IgD-negative memory B cell (primary cell): ENCODE results near the gene MRPS7. TPM values are rescaled to one million over a fixed set of nuclear protein-coding genes. Genes with fewer than 3 reads are reported as not detected.
A peak's percentile ranks its signal among the peaks of the same experiment; 100 is the strongest.
"Not testable (repeated sequence)": the region's sequence is repeated elsewhere in the genome, so short reads cannot be mapped to it uniquely, and the experiment has no call there.

Experiments used
- H3K27ac Mint-ChIP-seq, 3 donors: one replicate each; pipeline ENCODE4 v1.8.0; 2020 to 2022; ENCODE audit warnings: mild to moderate bottlenecking in 3 of 3, mixed read lengths in 3 of 3, moderate library complexity in 1 of 3
- H3K27me3 Mint-ChIP-seq: one replicate; pipeline ENCODE4 v1.8.0; 2021; ENCODE audit warnings: mixed read lengths
- H3K36me3 Mint-ChIP-seq: one replicate; pipeline ENCODE4 v1.8.0; 2020; ENCODE audit warnings: mild to moderate bottlenecking, mixed read lengths
- H3K4me1 Mint-ChIP-seq, 3 donors: one replicate each; pipeline ENCODE4 v1.8.0; 2020 to 2022; ENCODE audit warnings: mixed read lengths in 3 of 3, mild to moderate bottlenecking in 1 of 3
- H3K4me3 Mint-ChIP-seq, 4 donors: one replicate each; pipeline ENCODE4 v1.8.0; 2020 to 2022; ENCODE audit warnings: mild to moderate bottlenecking in 4 of 4, mixed read lengths in 4 of 4, moderate library complexity in 3 of 4
- H3K9me3 Mint-ChIP-seq, 3 donors: one replicate each; pipeline ENCODE4 v1.8.0; 2020 to 2021; ENCODE audit warnings: mixed read lengths in 3 of 3, mild to moderate bottlenecking in 1 of 3
- polyA plus RNA-seq: library from polyadenylated mRNA; unstranded; fragments of 300-500 nt; fragmentation: Illumina TruSeq; gene quantifications from one replicate; pipeline ENCODE4 v1.2.3, GENCODE V29; 2021

Gene MRPS7
- polyA plus RNA-seq, 1 donor from 2014 or later, result 101 TPM

DNA sequence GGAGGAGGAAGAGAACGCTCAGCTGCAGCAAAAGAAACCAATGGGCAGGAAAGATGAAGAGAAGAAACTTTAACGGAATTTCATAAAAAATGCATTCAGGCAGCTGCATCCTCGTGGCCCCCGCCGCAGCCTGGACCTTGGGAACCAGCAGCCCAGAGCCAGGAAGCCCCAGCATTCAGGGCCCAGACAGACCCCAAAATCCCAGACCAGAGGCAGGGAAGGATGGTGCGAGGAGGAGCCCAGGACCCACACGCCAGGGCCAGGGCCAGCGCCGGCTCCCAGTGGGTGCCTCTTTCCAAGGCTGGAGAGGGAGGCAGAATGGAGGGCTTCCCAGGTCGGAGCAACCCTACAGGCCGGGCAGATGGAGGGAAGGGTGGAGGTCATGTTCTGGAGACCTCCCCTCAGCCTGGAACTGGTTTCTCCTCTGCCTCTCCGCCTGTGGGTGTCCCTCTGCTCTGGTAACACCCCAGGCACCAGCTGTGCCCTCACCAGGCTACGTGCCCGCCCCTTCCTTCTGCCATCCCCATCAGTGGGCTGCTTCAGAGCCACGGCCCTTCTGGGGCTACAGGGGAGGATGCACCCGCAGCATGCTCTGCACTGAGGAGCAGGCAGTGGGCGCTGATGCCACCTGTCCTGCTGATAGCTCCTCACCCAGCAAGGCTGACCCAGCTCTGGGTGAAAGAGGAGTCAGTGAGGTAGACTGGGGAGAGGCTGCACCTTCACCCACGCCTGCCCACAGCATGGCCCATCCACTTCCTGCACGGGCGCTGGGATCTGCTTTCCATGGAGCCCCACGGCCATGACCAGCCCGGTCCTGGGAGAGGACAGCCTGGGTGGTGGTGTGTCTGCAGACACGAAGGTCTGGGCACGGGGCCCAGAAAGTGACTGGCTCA lies 10.5 kb downstream of the MRPS7 start:
- peak overlapping the region; percentile 2 to 91 (median 86) for H3K27ac Mint-ChIP-seq
- no peaks in the 10 kb centered on the region for H3K27me3 Mint-ChIP-seq
- peaks cover 17 to 19% (median 18%) of the 10 kb centered on the region in 3 donors for H3K4me1 Mint-ChIP-seq
- no peaks in the 10 kb centered on the region for H3K36me3 Mint-ChIP-seq
- no peaks in the 10 kb centered on the region for H3K9me3 Mint-ChIP-seq
- peak overlapping the region; percentile 69 to 92 (median 84) for H3K4me3 Mint-ChIP-seq

DNA sequence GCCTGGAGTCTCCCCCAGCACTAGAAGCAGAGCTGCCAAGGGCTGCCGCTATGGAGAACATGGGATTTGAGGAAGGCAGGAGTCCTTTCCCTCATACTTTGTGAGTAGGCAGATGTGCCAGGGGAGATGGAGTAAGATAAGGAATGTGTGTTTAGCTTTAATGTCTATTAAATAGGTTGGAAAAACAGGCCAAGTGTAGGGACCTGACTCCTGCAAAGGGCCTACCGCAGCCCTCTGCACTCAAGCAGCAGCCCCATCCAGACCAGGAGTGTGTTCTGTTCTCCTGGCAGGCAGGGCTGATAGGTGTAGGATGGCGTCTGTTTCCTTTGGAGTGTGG lies 11.1 kb downstream of the MRPS7 start:
- Mint-ChIP-seq H3K36me3 (no peaks in the 10 kb centered on the region), H3K4me1 (peaks cover 17 to 19% (median 18%) of the 10 kb centered on the region in 3 donors), H3K4me3 (peak overlapping the region; percentile 63 to 92 (median 84)), H3K27me3 (no peaks in the 10 kb centered on the region), H3K9me3 (no peaks in the 10 kb centered on the region), H3K27ac (peak overlapping the region in 1 of 3 donors; percentile 86)

GRCh38 chr17:75273977-75274708 lies 12.5 kb downstream of the MRPS7 start:
- no peaks in the 10 kb centered on the region for H3K9me3 Mint-ChIP-seq
- H3K27ac Mint-ChIP-seq, result peak overlapping the region in 1 of 3 donors; percentile 89
- peak overlapping the region in 2 of 4 donors; percentile 82 to 88 for H3K4me3 Mint-ChIP-seq
- H3K36me3 Mint-ChIP-seq, result no peaks in the 10 kb centered on the region
- H3K4me1 Mint-ChIP-seq, result peaks cover 13 to 15% (median 13%) of the 10 kb centered on the region in 3 donors
- no peaks in the 10 kb centered on the region for H3K27me3 Mint-ChIP-seq

DNA sequence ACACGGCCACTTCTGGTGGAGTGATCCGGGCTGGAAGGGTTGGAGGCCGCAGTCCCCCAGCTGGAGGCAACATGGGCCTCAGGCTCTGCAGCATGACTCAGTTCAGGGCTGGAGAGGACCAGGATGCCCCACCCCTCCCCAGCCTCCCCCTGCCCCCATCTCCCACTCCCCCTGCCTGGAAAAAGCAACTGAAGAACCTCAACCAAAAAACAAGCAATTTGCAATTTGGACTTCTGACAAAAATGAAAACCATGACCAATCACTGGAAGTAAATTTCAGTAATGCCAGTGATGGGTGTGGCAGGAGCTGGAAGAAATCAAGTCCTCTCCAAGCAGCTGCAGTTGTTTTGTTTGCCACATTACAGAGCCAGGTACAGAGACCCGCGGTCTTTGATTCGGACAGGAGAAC lies 16.0 kb downstream of the MRPS7 start:
- Mint-ChIP-seq H3K4me1 (peaks cover 0 to 11% (median 3%) of the 10 kb centered on the region in 3 donors), H3K9me3 (no peaks in the 10 kb centered on the region), H3K4me3 (no peak overlapping the region), H3K27ac (peak overlapping the region in 1 of 3 donors; percentile 71), H3K27me3 (no peaks in the 10 kb centered on the region), H3K36me3 (no peaks in the 10 kb centered on the region)

GRCh38 chr17:75280189-75280588 lies 18.5 kb downstream of the MRPS7 start:
- not testable (repeated sequence) for H3K4me1 Mint-ChIP-seq, H3K27me3 Mint-ChIP-seq, H3K27ac Mint-ChIP-seq, H3K4me3 Mint-ChIP-seq, H3K36me3 Mint-ChIP-seq, H3K9me3 Mint-ChIP-seq

DNA sequence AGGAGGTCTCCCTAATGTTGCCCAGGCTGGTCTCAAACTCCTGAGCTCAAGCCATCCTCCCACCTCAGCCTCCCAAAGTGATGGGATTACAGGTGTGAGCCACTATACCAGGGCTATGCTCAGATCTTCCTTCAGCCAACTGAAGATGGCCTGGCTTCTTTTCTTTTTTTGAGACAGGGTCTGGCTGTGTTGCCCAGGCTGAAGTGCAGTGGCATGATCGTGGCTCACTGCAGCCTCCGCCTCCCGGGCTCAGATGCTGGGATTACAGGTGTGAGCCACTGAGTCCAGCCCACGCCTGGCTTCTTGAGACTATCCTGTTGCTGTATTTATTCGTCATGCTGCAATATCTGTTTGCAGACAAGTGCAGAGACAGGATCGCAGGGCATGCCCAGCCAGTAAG lies 23.4 kb downstream of the MRPS7 start:
- Mint-ChIP-seq H3K4me1 (peaks cover 8 to 19% (median 16%) of the 10 kb centered on the region in 3 donors), H3K27ac (no peak overlapping the region), H3K9me3 (no peaks in the 10 kb centered on the region), H3K36me3 (peaks cover 1% of the 10 kb centered on the region), H3K4me3 (peak overlapping the region in 1 of 4 donors; percentile 62), H3K27me3 (no peaks in the 10 kb centered on the region)

- Mint-ChIP-seq H3K36me3 (peaks cover 1% of the 10 kb centered on the region), H3K9me3 (no peaks in the 10 kb centered on the region), H3K4me3 (peak overlapping the region in 3 of 4 donors; percentile 28 to 98 (median 46)), H3K4me1 (peaks cover 10 to 20% (median 17%) of the 10 kb centered on the region in 3 donors), H3K27me3 (no peaks in the 10 kb centered on the region), H3K27ac (peak overlapping the region in 1 of 3 donors; percentile 99)
Observed at GRCh38 chr17:75287221-75287620, 25.5 kb downstream of the MRPS7 start.

- H3K9me3 Mint-ChIP-seq, result no peaks in the 10 kb centered on the region
- H3K36me3 Mint-ChIP-seq, result peaks cover 1% of the 10 kb centered on the region
- H3K27ac Mint-ChIP-seq, result peak overlapping the region; percentile 98 to 100 (median 99)
- peaks cover 10 to 20% (median 16%) of the 10 kb centered on the region in 3 donors for H3K4me1 Mint-ChIP-seq
- no peaks in the 10 kb centered on the region for H3K27me3 Mint-ChIP-seq
- H3K4me3 Mint-ChIP-seq, result peak overlapping the region; percentile 97 to 100 (median 98)
Observed at GRCh38 chr17:75288359-75288758, 26.7 kb downstream of the MRPS7 start.

GRCh38 chr17:75288770-75289114 lies 27.1 kb downstream of the MRPS7 start:
- Mint-ChIP-seq H3K36me3 (peaks cover 1% of the 10 kb centered on the region), H3K4me1 (peaks cover 10 to 20% (median 15%) of the 10 kb centered on the region in 3 donors), H3K4me3 (peak overlapping the region; percentile 97 to 100 (median 98)), H3K27ac (peak overlapping the region; percentile 98 to 100 (median 99)), H3K9me3 (no peaks in the 10 kb centered on the region), H3K27me3 (no peaks in the 10 kb centered on the region)

DNA sequence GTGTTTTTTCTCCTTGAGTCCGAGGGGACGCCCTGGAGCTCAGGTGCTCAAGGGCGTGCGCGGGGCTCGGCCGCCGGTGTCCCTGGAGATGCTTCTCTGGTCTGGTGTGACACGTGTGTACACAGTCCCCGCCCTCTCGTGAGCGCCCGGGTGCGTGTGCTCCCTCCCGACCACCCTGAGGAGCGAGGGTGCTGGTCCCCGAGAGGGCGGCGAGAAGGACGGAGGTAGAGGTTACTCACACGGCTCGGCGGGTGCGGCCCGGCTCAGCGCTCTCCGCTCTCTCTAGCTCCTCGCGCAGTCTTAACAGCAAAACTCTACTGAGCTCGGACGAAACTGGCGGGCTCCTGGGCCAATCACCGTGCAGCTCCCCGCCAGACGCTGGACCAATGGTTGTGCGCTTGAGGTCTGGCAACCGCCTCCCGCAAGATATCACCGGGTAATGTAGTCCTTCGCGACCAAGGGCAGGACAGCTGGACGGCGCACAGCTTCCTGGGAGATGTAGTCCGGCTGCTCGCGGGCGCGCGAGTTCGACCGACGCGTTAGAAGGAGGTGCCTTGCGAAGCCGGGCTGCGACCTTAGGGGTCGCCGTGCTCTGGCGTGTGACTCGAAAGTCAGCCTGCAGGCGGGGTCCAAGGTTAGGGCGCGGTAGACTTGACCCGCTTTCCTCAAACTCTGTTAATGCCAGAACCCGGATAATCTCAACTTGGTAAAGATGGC lies 27.6 kb downstream of the MRPS7 start, which contains the start of gene SLC25A19:
TSS of gene SLC25A19 (minus strand) at position 319 of the 717 bp plus-strand sequence. CDS start 2,669 bp downstream, outside the sequence.
- Mint-ChIP-seq H3K27ac (peak within 1 kb of the TSS; percentile 98 to 100 (median 99)), H3K4me3 (peak within 1 kb of the TSS; percentile 97 to 100 (median 98)), H3K4me1 (peaks cover 10 to 22% (median 17%) of the 10 kb centered on the region in 3 donors), H3K9me3 (no peaks in the 10 kb centered on the region), H3K36me3 (peaks cover 1% of the 10 kb centered on the region), H3K27me3 (no peaks in the 10 kb centered on the region)

- H3K27me3 Mint-ChIP-seq, result no peaks in the 10 kb centered on the region
- peak overlapping the region; percentile 97 to 100 (median 98) for H3K4me3 Mint-ChIP-seq
- peaks cover 10 to 22% (median 19%) of the 10 kb centered on the region in 3 donors for H3K4me1 Mint-ChIP-seq
- H3K9me3 Mint-ChIP-seq, result no peaks in the 10 kb centered on the region
- H3K36me3 Mint-ChIP-seq, result peaks cover 1% of the 10 kb centered on the region
- H3K27ac Mint-ChIP-seq, result peak overlapping the region; percentile 98 to 100 (median 99)
Observed at GRCh38 chr17:75289832-75290337, 28.2 kb downstream of the MRPS7 start.

DNA sequence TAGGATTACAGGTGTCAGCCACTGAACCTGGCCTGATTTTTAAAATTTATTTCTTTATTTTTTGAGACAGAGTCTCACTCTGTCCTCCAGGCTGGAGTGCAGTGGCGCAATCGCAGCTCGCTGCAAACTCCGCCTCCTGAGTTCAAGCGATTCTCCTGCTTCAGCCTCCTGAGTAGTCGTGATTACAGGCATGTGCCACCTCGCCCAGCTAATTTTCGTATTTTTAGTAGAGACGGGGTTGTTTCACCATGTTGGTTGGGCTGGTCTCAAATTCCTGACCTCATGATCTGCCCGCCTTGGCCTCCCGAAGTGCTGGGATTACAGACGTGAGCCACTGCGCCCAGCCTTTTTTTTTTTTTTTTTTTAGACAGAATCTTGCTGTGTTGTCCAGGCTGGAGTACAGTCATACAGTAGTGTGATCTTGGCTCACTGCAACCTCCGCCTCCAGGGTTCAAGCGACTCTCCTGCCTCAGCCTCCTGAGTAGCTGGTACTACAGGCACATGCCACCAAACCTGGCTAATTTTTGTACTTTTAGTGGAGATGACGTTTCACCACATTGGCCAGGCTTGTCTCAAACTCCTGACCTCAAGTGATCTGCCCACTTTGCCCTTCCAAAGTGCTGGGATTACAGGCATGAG lies 31.2 kb downstream of the MRPS7 start:
- peak overlapping the region in 2 of 4 donors; percentile 48 to 55 for H3K4me3 Mint-ChIP-seq
- peaks cover 25 to 27% (median 27%) of the 10 kb centered on the region in 3 donors for H3K4me1 Mint-ChIP-seq
- peak overlapping the region; percentile 16 to 93 (median 63) for H3K27ac Mint-ChIP-seq

DNA sequence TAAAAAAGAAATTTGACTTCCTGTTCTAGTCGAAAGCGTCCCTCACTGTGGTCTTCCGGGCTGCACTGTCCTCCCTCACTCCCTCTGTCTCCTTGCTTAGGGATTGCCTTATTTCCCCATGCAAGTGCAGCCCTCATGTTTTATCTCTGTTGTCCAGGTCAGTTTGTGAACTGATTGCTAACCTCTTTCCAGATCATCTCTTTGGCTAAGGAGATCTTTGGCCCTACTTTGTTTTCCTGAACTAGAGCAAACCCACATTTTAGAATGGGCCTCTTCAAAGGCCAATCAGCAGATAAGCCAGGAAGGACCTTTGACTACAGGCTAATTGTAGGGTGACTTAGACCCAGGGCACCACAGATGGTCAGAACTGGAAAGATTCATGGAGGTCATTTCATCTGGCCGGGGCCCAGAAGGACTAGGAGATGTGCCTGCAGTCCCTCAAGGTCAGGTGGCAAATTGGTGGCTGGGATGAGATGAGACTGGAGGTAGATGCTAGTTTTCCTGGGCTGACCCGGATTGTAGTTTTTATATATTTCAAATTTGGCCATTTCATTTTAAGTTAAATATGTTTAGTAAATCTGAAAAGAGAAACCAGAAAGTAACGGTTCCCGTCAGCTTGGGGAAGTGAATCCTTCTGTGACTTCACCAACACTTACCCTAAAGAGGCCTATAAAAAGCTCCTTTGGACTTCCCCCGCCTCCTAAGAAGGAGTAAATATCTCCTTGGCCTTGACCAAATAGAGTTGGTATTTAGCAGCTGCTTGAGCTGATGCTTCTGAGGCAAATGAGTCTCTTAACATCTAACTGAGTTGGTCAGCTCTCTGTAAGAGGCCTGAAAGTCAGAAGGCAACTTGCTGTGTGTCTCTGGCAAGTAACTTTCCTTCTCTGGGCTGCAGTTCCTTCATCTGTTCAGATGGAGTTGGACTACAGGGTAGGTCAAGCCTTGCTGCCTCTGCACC lies 33.8 kb downstream of the MRPS7 start:
- H3K4me1 Mint-ChIP-seq, result peaks cover 18 to 21% (median 18%) of the 10 kb centered on the region in 3 donors
- H3K27ac Mint-ChIP-seq, result peak overlapping the region; percentile 93 to 99 (median 94)
- no peaks in the 10 kb centered on the region for H3K27me3 Mint-ChIP-seq
- H3K36me3 Mint-ChIP-seq, result no peaks in the 10 kb centered on the region
- peak overlapping the region; percentile 61 to 89 (median 78) for H3K4me3 Mint-ChIP-seq
- H3K9me3 Mint-ChIP-seq, result no peaks in the 10 kb centered on the region

More for the DNA sequence above, 31.2 kb downstream of the MRPS7 start:
- H3K27me3 Mint-ChIP-seq, H3K9me3 Mint-ChIP-seq, H3K36me3 Mint-ChIP-seq: not testable (repeated sequence)
